ENCODE results near the gene NGEF.

Gene NGEF

DNA sequence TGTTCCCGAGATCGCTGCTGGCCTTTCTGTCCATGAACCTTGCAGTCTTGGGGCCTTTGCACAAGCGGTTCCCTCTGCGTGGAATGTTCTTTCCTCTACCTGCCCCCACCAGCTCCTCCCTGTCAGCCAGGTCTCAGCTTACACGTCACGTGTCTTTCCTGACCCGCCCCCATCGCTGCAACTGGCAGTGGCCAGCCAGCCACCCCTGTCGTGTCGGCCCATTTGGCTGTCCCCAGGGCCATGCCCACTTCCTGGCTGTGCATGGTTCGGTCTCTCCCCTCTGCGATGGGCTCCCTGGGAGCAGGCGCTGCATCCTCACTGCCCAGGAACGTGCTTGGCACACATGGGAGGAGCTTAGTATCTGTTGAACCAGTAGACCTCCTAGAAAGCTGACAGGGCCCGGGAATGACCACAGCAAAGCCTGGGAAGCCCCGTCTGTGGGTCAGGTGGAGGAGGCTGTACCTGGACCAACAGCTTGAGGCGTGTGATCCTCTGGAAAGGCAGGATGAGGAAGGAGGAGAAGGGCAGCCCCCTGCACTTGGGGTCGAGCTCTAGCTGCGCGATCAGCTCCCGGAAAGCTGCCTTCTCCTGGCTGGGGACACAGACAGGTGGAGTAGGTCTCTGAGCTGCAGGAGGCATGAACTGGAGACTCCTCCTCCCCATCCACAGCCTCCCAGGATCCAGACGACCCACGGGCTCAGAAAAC lies 122.0 kb downstream of the NGEF start:
- H3K4me3 ChIP-seq (ENCODE audit: low read depth, low read length) = no peak overlapping the region
- no peak for DNase-seq (ENCODE audit: low read depth)
- TF ChIP-seq, protein P1, sequence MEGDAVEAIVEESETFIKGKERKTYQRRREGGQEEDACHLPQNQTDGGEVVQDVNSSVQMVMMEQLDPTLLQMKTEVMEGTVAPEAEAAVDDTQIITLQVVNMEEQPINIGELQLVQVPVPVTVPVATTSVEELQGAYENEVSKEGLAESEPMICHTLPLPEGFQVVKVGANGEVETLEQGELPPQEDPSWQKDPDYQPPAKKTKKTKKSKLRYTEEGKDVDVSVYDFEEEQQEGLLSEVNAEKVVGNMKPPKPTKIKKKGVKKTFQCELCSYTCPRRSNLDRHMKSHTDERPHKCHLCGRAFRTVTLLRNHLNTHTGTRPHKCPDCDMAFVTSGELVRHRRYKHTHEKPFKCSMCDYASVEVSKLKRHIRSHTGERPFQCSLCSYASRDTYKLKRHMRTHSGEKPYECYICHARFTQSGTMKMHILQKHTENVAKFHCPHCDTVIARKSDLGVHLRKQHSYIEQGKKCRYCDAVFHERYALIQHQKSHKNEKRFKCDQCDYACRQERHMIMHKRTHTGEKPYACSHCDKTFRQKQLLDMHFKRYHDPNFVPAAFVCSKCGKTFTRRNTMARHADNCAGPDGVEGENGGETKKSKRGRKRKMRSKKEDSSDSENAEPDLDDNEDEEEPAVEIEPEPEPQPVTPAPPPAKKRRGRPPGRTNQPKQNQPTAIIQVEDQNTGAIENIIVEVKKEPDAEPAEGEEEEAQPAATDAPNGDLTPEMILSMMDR (IDR thresholded peaks at IDR 0.05; ENCODE audit: low read depth, low read length, missing control alignments) = no peak
- in situ Hi-C loops (cut with HindIII; ENCODE audit: low sequenced_read_pairs) = no loop called here

DNA sequence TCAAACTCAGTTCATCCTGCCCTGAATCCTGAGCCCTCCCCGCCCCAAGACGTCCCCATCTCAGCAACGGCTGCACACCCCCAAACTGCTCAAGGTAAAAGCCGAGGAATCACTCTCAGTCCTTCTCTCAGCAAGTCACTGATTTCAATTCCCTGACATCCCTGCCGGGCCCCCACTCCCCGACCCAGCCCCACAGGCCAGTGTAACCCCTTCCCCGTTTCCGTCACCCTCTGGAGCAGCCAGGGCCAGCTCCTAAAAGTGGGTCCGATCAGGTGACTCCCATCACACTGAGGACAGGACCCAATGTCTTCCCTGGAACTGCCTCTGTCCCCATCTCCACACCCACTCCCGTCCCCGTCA lies 122.5 kb downstream of the NGEF start:
- in situ Hi-C loops (cut with HindIII; ENCODE audit: low sequenced_read_pairs) = no loop called here
- TF ChIP-seq, protein P1 (IDR thresholded peaks at IDR 0.05; ENCODE audit: low read depth, low read length, missing control alignments) = no peak
- no peak for DNase-seq (ENCODE audit: low read depth)
- H3K4me3 ChIP-seq (ENCODE audit: low read depth, low read length) = no peak overlapping the region

DNA sequence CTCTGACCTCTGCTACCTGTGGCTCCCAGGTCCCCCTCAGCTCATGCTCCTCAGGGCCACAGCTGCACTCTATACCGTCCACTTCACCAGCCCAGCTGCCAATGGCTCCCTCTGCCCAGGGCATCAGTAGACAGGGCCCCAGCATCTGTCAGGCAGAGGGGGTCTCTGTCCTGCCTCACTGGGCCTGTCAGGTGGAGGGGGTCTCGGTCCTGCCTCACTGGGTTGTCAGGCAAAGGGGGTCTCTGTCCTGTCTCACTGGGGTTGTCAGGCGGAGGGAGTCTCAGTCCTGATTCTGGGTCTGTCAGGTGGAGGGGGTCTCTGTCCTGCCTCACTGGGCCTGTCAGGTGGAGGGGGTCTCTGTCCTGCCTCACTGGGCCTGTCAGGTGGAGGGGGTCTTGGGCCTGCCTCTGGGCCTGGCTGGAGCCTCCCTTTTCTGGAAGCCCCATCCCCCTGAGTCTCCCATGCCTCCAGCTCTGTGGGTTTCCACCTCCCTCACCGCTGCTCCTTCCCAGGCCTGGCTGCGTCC lies 123.1 kb downstream of the NGEF start:
- TF ChIP-seq, protein P1 (IDR thresholded peaks at IDR 0.05; ENCODE audit: low read depth, low read length, missing control alignments) = no peak
- H3K4me3 ChIP-seq (ENCODE audit: low read depth, low read length) = no peak overlapping the region
- in situ Hi-C loops (cut with HindIII; ENCODE audit: low sequenced_read_pairs) = no loop called here
- no peak for DNase-seq (ENCODE audit: low read depth)

- TF ChIP-seq, protein P1 (IDR thresholded peaks at IDR 0.05; ENCODE audit: low read depth, low read length, missing control alignments) = no peak
- no peak overlapping the region for H3K4me3 ChIP-seq (ENCODE audit: low read depth, low read length)
- no peak for DNase-seq (ENCODE audit: low read depth)
- in situ Hi-C loops (cut with HindIII; ENCODE audit: low sequenced_read_pairs) = no loop called here
These were observed 124.1 kb downstream of the NGEF start for GRCh38 chr2:232888839-232889529.

DNA sequence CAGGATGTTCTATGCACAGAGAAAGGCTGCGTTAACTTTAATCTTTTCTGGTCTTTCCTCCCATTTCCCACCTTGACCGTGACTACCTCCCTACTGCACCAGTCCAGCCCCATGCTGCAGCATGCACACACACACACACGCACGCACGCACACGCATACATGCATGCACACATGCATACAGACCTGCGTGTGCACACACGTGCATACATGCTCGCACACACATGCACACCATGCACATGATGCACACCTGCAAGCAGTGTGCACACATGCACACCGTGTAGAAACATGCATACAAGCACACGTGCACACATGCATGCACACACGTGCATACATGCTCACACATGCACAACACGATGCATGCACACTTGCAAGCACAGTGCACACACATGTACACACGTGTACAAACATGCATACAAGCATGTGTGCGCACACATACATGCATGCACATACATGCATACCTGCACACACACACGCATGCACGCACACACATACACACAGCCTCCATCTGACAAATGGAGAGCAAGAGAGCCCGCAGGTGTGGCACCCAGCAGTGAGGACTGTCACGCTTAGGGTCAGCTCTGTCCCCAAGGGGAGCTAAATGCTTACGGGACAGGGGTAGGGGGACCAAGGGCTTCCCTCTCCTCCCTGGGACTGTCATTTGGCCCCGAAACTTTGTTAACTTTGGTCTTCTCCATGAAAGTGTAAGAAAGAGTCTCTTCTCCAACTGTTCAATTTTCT lies 124.8 kb downstream of the NGEF start:
- in situ Hi-C loops (cut with HindIII; ENCODE audit: low sequenced_read_pairs) = no loop called here
- DNase-seq (ENCODE audit: low read depth) = no peak
- TF ChIP-seq, protein P1 (IDR thresholded peaks at IDR 0.05; ENCODE audit: low read depth, low read length, missing control alignments) = no peak
- H3K4me3 ChIP-seq (ENCODE audit: low read depth, low read length) = no peak overlapping the region

DNA sequence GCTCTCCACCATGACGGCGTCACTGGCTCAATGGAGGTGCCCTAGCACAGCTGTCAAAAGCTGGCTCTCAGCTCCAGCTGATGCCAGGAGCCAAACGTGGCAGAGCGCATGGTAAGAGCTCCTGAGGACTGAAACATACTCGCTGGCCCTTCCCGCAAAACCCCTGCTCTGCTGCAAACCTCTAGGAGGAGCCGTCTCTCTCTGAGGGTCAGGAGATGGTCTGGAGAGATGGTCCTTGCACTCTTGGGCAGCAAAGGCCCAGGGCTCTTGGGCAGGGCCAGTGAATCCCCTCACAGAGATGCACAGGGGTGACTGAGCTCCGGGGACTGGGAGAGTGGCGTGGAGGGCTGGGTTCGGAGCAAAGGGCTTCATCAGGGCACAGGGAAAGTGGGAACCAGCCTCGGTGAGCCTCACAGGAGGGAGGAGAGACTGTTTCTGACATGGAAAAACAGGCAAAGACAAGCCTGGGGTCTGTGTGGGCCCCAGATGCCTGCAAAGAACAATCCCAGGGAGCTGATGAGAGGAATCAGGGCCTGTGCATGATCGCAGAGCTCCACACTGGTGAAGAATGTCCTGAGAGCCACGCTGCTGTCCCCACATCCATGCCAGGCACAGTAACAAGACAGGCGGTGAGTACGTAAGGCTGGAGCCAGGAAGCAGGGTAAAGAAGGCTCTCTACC lies 125.7 kb downstream of the NGEF start:
- no peak overlapping the region for H3K4me3 ChIP-seq (ENCODE audit: low read depth, low read length)
- no peak for DNase-seq (ENCODE audit: low read depth)
- TF ChIP-seq, protein P1 (IDR thresholded peaks at IDR 0.05; ENCODE audit: low read depth, low read length, missing control alignments) = no peak
- in situ Hi-C loops (cut with HindIII; ENCODE audit: low sequenced_read_pairs) = no loop called here
